HPDE6-E6E7 (cell line): Measurements from ENCODE around the gene TBC1D24.
"Not testable (repeated sequence)": the region's sequence is repeated elsewhere in the genome, so short reads cannot be mapped to it uniquely, and the experiment has no call there.

Experiments
- DNase-seq: peaks from one replicate; pipeline ENCODE4 v3.0.0; 2011; ENCODE audit warnings: missing footprints; ENCODE audit errors: extremely low spot score

Gene TBC1D24

DNA sequence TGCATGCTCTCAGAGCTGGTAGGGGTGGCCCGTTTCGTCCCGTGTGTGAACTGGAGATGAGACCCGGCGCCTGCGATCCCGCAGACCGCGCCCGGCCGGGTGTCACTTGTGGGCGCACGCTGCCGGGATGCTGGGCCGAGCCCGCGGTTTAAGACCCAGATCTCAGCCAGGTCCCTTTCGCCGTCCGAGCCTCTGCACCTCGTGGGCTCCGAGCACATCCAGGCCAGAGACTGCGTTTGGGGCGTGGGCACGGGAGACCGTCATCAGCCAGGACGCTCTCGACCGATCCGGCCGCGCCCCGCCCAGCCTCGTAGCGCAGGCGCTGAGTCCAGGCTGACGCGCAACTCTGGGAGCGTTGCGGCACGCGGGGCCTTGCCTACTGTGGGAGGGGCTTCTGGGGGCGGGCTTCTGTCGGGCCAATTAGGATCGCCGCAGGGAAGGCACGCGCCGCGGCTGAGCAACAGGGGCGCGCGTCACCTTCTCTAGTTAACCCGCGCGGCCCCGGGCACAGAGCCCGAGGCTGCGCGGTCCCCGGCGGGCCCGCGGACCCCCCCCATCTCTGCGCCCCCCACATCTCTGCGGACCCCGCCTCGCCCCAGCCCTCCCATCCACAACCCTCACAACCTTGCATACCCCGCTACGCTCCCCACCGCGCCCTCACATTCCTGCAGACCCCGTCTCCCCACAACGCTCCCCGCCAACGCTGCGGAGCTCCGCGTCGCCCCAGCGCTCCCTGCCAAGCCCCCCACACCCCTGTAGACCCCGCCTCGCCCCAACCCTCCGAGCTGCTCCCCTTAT is 57.0 kb downstream of the TBC1D24 start:
- peak; percentile 95 for DNase-seq

DNA sequence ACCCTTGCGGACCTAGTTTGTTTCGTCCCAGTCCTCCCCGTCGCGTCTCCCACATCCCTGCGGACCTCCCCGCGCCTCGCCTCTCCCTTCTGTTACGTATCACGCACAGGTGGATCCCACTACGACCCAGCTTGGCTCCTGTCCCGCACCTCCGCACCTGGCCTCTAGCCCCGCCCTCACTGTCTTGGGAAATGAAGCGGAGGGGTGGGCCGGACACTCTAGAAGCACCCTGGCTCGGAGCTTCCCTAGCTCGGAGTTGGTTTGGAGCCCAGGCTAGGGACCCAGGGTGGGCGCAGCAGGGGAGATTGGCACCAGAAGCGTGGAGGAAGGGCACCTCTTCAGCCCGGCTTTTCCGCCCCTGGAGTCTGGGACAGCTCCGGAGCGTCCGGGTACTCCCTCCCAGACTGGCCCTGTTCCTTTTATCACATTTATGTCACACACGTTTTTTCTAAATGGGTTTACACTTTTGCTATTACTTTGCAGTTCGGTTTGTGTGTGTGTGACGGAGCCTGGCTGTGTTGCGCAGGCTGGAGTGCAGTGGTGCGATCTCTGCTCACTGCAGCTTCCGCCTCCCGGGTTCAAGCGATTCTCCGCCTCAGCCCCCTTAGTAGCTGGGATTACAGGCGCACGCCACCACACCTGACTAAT is 57.7 kb downstream of the TBC1D24 start:
- peak; percentile 71 for DNase-seq

- DNase-seq, result not testable (repeated sequence)
These were observed 58.3 kb downstream of the TBC1D24 start for GRCh38 chr16:2533142-2533755.

DNA sequence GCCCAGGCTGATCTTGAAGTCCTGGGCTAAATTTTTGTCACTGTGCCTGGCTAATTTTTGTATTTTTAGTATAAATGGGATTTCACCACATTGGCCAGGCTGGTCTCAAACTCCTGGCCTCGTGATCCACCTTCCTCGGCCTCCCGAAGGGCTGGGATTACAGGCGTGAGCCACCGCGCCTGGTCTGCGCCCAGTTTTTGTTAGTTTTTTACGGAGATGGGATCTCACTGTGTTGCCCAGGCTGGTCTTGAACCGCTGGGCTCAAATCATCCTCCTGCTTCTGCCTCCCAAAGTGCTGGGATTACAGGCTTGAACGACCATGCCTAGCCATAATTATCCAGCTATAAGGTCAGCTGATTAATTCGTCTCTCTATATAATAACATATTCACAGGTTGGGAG is 59.0 kb downstream of the TBC1D24 start:
- DNase-seq, result no peak

GRCh38 chr16:2534335-2534734 is 59.4 kb downstream of the TBC1D24 start:
- not testable (repeated sequence) for DNase-seq

- DNase-seq, result no peak
These were observed 60.7 kb downstream of the TBC1D24 start for GRCh38 chr16:2535625-2536013.

GRCh38 chr16:2537451-2538379 is 62.8 kb downstream of the TBC1D24 start, which contains the start of gene PDPK1:
PDPK1 (plus strand) TSS chr16:2538021; CDS start chr16:2538113, 92 bp downstream.
- DNase-seq, result peak; percentile 77

DNA sequence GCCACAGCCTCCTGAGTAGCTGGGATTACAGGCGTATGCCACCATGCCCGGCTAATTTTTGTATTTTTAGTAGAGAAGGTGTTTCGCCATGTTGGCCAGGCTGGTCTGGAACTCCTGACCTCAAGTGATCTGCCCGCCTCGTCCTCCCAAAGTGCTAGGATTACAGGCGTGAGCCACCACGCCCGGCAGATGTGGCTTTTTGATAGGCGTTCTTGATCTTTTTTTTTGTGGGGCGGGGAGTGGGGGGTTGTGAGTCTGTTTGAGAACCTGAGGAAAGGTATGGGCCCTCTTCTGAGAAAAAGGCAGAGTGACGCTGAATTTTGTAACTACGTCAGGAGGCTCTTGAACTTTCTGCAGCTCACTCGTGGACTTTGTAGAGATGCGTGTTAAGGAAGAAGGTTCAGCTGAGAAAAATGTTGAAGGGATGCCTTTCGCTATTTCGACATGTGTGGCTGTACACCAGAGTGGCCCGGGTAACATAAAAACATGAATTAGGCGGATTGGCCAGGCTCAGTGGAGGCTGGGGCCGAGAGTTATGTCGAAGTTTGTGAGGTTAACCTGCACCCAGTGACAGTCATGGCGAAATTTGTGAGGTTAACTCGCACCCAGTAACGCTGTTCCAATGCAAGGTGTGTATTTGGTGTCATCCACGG is 64.4 kb downstream of the TBC1D24 start:
- not testable (repeated sequence) for DNase-seq

DNA sequence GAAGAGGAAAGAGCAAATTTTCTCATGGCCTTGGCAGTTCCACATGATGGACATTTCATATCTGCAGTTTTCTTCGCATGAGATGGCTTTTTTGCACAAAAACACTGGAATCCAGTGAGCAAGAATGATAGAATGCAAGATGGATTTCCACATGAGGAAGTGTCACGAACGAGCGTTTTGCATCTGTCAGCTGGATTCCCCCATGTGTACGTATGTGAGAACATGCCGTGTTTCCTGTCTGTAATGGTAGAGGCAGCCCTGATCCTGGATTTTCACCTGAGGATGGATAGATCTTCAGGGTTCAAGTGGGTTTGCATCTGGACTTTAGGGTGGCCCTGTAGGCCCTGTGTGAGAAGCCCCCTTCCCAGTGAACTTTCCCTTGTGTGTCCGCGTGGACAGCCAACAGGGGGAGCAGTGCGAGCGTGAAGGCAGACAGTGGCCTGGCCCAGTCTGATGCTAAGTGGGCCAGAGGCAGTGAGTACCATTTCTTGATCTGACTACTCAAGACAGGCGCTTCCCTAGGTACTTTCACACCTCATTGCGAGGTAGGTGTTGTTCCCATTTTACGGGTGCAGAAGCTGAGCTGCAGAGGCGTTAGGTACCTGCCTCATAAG is 65.0 kb downstream of the TBC1D24 start:
- DNase-seq, result not testable (repeated sequence)

- not testable (repeated sequence) for DNase-seq
These were observed 66.0 kb downstream of the TBC1D24 start for GRCh38 chr16:2540912-2541311.

DNA sequence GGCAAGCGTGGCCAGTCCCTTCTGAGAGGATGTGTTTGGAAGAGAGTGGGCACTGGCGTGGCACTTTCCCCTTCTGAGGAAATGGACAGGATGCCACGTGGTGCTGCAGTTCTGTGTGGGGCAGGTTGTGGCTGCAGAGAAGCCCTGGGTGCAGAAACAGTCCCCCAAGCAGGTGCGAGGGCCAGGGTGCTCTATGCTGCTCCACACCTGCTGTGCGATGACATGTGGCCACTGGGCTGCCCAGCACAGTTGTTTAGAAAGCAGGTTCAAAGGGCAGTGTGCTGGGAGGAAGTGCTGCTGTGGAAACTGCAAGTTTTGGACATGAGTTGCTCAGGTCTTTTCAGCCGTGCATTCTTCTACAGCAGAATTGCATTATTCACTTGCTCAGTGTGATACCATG is 66.5 kb downstream of the TBC1D24 start:
- DNase-seq, result not testable (repeated sequence)

DNA sequence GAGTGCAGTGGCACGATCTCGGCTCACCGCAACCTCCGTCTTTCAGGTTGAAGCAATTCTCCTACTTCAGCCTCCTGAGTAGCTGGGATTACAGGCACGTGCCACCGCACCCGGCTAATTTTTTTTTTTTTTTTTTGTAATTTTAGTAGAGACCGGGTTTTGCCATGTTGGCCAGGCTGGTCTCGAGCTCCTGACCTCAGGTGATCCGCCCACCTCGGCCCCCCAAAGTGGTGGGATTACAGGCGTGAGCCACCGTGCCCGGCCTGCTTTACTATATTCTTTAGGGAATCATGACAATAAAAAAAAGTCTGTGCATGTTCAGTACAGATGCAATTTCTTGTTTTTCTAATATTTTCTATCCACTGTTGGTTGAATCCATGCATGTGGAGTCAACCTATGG is 68.8 kb downstream of the TBC1D24 start:
- DNase-seq, result not testable (repeated sequence)

DNA sequence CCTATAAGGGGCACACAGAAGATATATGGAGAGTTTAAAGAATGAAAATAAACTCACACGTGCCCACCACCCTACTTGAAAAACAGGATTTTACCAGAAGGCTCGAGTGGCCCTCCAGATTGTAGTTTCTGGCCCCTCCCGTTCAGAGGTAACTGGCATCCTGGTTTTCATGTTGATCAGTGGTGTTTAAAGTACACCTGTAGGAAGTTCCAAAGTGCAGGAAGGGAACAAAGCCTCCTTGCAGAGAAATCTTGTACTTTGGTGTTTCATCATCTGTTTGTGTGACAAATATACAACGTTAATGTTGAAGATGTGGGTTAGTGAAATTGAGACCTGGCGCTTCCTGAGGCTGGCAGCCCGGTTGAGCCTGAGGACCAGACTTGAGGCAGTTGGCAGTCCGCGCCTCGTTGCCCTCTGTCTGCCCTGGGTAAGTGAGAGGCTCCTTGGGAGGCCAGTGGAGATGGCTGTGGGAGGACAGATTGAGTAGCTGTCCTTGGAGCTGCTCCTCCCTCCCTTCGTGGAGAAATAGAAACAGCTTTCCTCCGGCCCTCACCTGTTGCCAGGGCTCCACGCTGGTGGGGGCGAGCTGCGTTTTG is 75.5 kb downstream of the TBC1D24 start:
- DNase-seq, result not testable (repeated sequence)

DNA sequence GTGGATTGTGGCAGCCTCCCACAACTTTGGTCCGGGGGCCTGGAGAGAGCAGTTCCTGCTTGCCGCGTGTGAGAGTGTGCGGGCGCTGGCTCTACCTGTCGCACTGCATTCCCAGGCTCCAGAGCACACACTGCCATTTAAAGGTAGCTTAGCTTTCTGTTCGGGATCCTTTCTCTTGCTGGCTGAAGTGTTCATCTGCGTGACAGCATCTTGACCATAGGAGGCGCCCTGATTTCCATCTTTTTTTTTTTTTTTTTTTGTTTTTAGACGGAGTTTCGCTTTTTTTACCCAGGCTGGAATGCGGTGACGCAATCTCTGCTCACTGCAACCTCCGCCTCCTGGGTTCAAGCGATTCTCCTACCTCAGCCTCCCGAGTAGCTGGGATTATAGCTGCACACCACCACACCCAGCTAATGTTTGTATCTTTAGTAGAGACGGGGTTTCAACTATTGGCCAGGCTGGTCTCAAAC is 76.5 kb downstream of the TBC1D24 start:
- DNase-seq, result not testable (repeated sequence)

GRCh38 chr16:2554709-2555425 is 79.9 kb downstream of the TBC1D24 start:
- DNase-seq, result not testable (repeated sequence)
